SK-N-DZ (cell line): ENCODE results near the gene MUC5B.
"Not testable (repeated sequence)": the region's sequence is repeated elsewhere in the genome, so short reads cannot be mapped to it uniquely, and the experiment has no call there.

Source experiments
- DNase-seq: peaks from one replicate; pipeline ENCODE4 v3.0.0-alpha.2; 2015; ENCODE audit warnings: low spot score

Gene MUC5B

GRCh38 chr11:1245717-1246116, 22.9 kb downstream of the MUC5B start:
- DNase-seq = not testable (repeated sequence)

GRCh38 chr11:1246301-1246700, 23.4 kb downstream of the MUC5B start:
- DNase-seq = not testable (repeated sequence)

GRCh38 chr11:1247026-1247425, 24.2 kb downstream of the MUC5B start:
- DNase-seq = not testable (repeated sequence)

DNA sequence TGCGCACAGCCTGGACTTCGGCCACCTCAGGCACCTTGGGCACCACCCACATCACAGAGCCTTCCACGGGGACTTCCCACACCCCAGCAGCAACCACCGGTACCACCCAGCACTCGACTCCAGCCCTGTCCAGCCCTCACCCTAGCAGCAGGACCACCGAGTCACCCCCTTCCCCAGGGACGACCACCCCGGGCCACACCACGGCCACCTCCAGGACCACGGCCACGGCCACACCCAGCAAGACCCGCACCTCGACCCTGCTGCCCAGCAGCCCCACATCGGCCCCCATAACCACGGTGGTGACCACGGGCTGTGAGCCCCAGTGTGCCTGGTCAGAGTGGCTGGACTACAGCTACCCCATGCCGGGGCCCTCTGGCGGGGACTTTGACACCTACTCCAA, 26.1 kb downstream of the MUC5B start:
- not testable (repeated sequence) for DNase-seq

DNA sequence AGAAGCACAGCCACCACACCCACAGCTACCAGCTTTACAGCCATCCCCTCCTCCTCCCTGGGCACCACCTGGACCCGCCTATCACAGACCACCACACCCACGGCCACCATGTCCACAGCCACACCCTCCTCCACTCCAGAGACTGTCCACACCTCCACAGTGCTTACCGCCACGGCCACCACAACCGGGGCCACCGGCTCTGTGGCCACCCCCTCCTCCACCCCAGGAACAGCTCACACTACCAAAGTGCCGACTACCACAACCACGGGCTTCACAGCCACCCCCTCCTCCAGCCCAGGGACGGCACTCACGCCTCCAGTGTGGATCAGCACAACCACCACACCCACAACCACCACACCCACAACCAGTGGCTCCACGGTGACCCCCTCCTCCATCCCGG, 27.5 kb downstream of the MUC5B start:
- DNase-seq = not testable (repeated sequence)

GRCh38 chr11:1251236-1251770, 28.4 kb downstream of the MUC5B start:
- DNase-seq = no peak

DNA sequence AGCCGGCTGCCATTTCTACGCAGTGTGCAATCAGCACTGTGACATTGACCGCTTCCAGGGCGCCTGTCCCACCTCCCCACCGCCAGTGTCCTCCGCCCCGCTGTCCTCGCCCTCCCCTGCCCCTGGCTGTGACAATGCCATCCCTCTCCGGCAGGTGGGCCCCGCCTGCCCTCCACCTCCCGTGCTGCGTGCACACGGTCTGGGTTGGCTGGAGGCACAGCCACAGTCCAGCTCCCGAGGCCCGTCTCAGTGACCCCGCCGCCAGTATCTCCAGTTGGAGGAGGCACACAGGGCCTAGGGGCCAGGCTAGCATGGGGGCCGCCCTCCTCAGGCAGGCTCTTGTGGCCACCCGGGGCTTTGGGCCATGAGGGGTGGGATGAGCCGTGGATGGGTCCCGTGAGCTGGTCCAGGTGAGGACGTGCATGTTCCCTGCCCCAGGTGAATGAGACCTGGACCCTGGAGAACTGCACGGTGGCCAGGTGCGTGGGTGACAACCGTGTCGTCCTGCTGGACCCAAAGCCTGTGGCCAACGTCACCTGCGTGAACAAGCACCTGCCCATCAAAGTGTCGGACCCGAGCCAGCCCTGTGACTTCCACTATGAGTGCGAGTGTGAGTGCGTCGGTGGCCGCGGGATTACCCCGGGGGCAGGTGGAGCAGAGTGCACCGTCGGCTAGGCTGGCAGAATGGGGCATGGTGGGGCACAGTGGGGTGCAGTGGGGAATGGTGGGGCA, 29.7 kb downstream of the MUC5B start:
- DNase-seq = no peak

- DNase-seq = no peak
These were observed 30.2 kb downstream of the MUC5B start for GRCh38 chr11:1253103-1253485.

DNA sequence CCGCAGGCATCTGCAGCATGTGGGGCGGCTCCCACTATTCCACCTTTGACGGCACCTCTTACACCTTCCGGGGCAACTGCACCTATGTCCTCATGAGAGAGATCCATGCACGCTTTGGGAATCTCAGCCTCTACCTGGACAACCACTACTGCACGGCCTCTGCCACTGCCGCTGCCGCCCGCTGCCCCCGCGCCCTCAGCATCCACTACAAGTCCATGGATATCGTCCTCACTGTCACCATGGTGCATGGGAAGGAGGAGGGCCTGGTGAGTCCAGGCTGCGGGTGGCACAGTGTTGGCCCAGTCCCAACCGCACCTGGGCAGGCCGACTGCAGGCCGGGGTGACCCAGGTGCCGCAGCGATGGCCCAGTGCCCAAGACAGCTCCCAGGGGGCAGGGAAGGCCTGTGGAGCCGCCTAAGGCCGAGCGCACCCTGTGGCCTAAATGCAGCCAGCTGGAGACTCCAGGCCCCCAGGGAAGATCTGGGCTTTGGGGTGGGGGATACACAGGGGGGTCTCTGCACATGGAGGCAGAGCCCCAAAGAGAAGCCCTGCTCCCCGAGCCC, 31.3 kb downstream of the MUC5B start:
- no peak for DNase-seq

DNA sequence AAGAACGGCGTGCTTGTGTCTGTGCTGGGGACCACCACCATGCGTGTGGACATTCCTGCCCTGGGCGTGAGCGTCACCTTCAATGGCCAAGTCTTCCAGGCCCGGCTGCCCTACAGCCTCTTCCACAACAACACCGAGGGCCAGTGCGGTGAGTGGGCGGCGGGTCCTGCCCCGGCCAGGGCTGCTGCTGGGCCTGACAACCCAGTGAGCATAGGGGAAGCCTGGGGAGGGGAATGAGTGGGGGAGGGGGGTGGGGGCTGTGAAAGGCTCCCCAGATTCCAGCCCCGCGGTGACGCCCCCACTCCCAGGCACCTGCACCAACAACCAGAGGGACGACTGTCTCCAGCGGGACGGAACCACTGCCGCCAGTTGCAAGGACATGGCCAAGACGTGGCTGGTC, 31.9 kb downstream of the MUC5B start:
- DNase-seq = no peak

GRCh38 chr11:1255151-1255550, 32.3 kb downstream of the MUC5B start:
- no peak for DNase-seq

- no peak for DNase-seq
These were observed 33.6 kb downstream of the MUC5B start for GRCh38 chr11:1256257-1257045.

DNA sequence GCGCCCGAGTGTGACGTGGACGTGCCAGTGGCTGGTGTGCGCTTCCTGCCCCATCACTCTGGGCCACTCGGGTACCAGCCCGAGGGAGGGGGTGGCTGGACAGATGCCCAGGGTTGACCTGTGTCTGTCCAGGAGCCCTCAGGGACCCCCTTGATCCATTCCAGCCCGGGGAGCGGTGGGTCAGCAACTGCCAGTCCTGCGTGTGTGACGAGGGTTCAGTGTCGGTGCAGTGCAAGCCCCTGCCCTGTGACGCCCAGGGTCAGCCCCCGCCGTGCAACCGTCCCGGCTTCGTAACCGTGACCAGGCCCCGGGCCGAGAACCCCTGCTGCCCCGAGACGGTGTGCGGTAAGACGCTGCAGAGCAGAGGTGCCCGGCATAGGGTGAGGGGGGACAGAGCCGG, 34.5 kb downstream of the MUC5B start:
- no peak for DNase-seq

- no peak for DNase-seq
These were observed 35.0 kb downstream of the MUC5B start for GRCh38 chr11:1257916-1258315.

GRCh38 chr11:1258401-1259075, 35.7 kb downstream of the MUC5B start:
- DNase-seq = no peak

GRCh38 chr11:1259076-1259461, 36.2 kb downstream of the MUC5B start:
- no peak for DNase-seq

DNA sequence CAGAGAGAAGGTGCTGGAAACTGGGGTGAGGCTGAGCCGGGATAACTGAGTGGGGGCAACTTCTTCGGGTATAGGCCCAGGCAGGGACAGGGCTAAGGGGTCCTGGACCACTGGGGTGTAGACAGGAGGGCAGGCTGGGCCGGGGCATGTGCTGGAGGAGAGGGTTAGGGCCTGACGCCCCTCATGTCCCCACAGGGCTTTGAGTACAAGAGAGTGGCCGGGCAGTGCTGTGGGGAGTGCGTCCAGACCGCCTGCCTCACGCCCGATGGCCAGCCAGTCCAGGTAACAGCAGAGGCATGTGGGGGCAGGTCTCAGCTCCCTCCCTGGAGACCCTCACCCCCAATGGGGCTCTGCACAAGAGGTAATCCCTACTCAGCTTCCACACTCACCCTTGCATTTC, 36.7 kb downstream of the MUC5B start:
- no peak for DNase-seq

DNA sequence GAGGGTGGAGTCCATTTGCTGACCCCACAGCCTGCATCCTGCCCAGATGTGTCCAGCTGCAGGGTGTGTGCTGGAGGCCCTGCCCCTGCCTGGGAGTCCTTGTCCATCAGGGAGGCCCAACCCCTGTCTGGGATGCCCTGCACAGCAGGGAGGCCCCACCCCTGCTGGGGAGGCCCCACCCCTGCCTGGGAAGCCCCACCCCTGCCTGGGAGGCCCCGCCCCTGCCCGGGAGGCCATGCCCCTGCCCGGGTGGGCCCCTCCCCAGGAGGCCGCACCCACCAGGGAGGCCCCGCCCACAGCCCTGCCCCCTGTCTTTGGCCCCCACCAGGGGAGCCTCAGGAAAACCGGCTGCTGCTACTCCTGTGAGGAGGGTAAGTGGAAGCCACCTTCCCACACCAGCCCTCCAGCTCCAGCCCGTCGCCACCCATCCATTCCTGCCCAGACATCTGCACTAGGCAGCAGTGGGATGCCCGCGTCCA, 37.2 kb downstream of the MUC5B start:
- no peak for DNase-seq

- DNase-seq = no peak
These were observed 37.8 kb downstream of the MUC5B start for GRCh38 chr11:1260620-1261019.

- DNase-seq = no peak
These were observed 38.6 kb downstream of the MUC5B start for GRCh38 chr11:1261241-1262071.
